K562 (cell line): ENCODE measurements around the gene COLEC12. TPM values are rescaled to one million over a fixed set of nuclear protein-coding genes. Genes with fewer than 3 reads are reported as not detected.

ENCODE experiments used
- ATAC-seq: fragments of 200-7000 bp; cut with Tn5 transposase; 3 replicates; pipeline ENCODE4 v1.9.1; 2020; ENCODE audit warnings: moderate library complexity
- BruUV-seq: library from RNA; stranded (reverse); fragments of 400-500 nt; replicated peaks from 2 replicates; lab custom pipeline; 2021; lab: Mats Ljungman, UMichigan
- CTCF ChIA-PET: fragments of 300-600 bp; formaldehyde crosslinking; extraction: SDS; loops from one replicate; lab custom pipeline; 2021; ENCODE audit warnings: low intra/inter-chr PET ratio; lab: Yijun Ruan, JAX
- POLR2A ChIA-PET: fragments of 300-600, 350-650 bp; sonication (Branson Sonifier 250); formaldehyde crosslinking; extraction: SDS; loops from one replicate; lab custom pipeline; 2021; ENCODE audit warnings: antibody characterized with exemption, inconsistent platforms; lab: Yijun Ruan, JAX
- DNase-seq, 4 experiments: peaks; one replicate each; pipeline versions ENCODE4 v3.0.0 to v3.0.0-alpha.2; 2011 to 2018; ENCODE audit warnings: low spot score in 3 of 4, mixed read lengths in 3 of 4; ENCODE audit errors: extremely low read depth in 1 of 4
- FAIRE-seq: peaks from 2 replicates; lab custom pipeline; 2011; peaks lifted over from hg19 to GRCh38; lab: Jason Lieb, UNC
- H2AFZ ChIP-seq: 2 replicates; pipeline ENCODE4 v1.6.0; 2011; ENCODE audit warnings: low read depth, low read length, control low read depth, inconsistent platforms
- H3K27ac ChIP-seq: fragments of 200-600 bp; 3 replicates; pipeline ENCODE4 v1.8.0; 2011; ENCODE audit warnings: low read depth, mild to moderate bottlenecking, control low read depth, inconsistent platforms, low read length, moderate library complexity, mixed read lengths; ENCODE audit errors: extremely low read depth
- H3K27me3 ChIP-seq, 2 experiments: fragments of 300-600 bp in 1 of 2; 2 replicates in 1 of 2; 3 replicates in 1 of 2; pipeline versions ENCODE4 v1.6.0 to v1.8.0; 2011; ENCODE audit warnings: inconsistent platforms in 2 of 2, low read length in 2 of 2, mild to moderate bottlenecking in 1 of 2, mixed read lengths in 1 of 2, moderate library complexity in 1 of 2; ENCODE audit not compliant: control insufficient read depth in 2 of 2, insufficient read depth in 2 of 2
- H3K36me3 ChIP-seq: fragments of 300-600 bp; 3 replicates; pipeline ENCODE4 v1.8.0; 2011; ENCODE audit warnings: mild to moderate bottlenecking, low read length, inconsistent platforms; ENCODE audit not compliant: control insufficient read depth, insufficient read depth
- H3K4me1 ChIP-seq, 2 experiments: fragments of 200-600 bp in 1 of 2; replicated peaks in 1 of 2; 2 replicates in 1 of 2; 3 replicates in 1 of 2; pipeline versions ENCODE4 v1.5.1 to v1.8.0; 2011; ENCODE audit warnings: inconsistent platforms in 2 of 2, low read length in 2 of 2, mild to moderate bottlenecking in 1 of 2, mixed read lengths in 1 of 2, moderate library complexity in 1 of 2; ENCODE audit not compliant: control insufficient read depth in 2 of 2, insufficient read depth in 2 of 2
- H3K4me2 ChIP-seq: 2 replicates; pipeline ENCODE4 v1.6.1; 2011; ENCODE audit warnings: low read length, control low read depth, inconsistent platforms, mixed read lengths; ENCODE audit not compliant: insufficient read depth
- H3K4me3 ChIP-seq: fragments of 200-600 bp; sonication (generic), shearing (Covaris generic); 2 replicates; pipeline ENCODE4 v1.5.1; 2016; ENCODE audit warnings: control low read depth, inconsistent platforms
- H3K79me2 ChIP-seq: fragments of 200-600 bp; 3 replicates; pipeline ENCODE4 v1.8.0; 2011; ENCODE audit warnings: low read length, inconsistent platforms; ENCODE audit not compliant: control insufficient read depth, insufficient read depth
- H3K9ac ChIP-seq, 2 experiments: 2 replicates each; pipeline versions ENCODE4 v1.6.0 to v1.6.1; 2011; ENCODE audit warnings: low read depth in 2 of 2, low read length in 2 of 2, control low read depth in 1 of 2, inconsistent platforms in 1 of 2, mild to moderate bottlenecking in 1 of 2, mixed read lengths in 1 of 2; ENCODE audit not compliant: insufficient read depth in 1 of 2
- H3K9me1 ChIP-seq: one replicate; pipeline ENCODE4 v1.6.0; 2011; ENCODE audit warnings: inconsistent platforms, mild to moderate bottlenecking, low read length, moderate library complexity; ENCODE audit not compliant: control insufficient read depth, insufficient read depth
- H3K9me3 ChIP-seq: replicated peaks from 2 replicates; pipeline ENCODE4 v1.5.1; 2011; ENCODE audit warnings: low read depth, low read length, inconsistent platforms; ENCODE audit not compliant: control insufficient read depth, insufficient read depth
- H4K20me1 ChIP-seq: replicated peaks from 2 replicates; pipeline ENCODE4 v1.6.1; 2011; ENCODE audit warnings: low read length, inconsistent platforms, mixed read lengths; ENCODE audit not compliant: control insufficient read depth, insufficient read depth
- RAD21 ChIP-seq, 2 experiments: fragments of 250-450 bp in 1 of 2; fragments of 450-650 bp in 1 of 2; sonication (Bioruptor Pico) in 1 of 2; formaldehyde crosslinking in 1 of 2; IDR thresholded peaks in 1 of 2; conservative IDR thresholded peaks in 1 of 2; 2 replicates each; pipeline versions ENCODE4 v1.4.0 to v1.8.0; 2020 to 2022; ENCODE audit warnings: mild to moderate bottlenecking in 2 of 2, moderate library complexity in 1 of 2
- ZNF384 ChIP-seq: IDR thresholded peaks from 2 replicates; pipeline ENCODE4 v1.6.1; 2012; ENCODE audit warnings: low read depth, low read length, improper control_type of control experiment
- WGBS: fragments of 100-300 bp; shearing (Covaris generic); methylation state at CpG from one replicate; pipeline ENCODE4 v1.1.6; 2016; ENCODE audit warnings: low coverage, mixed read lengths; ENCODE audit not compliant: insufficient coverage; ENCODE audit errors: missing lambda C conversion rate; 5-methylcytosine and 5-hydroxymethylcytosine counted together
- in situ Hi-C: fragments of 300-500 bp; cut with MboI; formaldehyde crosslinking; loops from 4 replicates; pipeline ENCODE4 v1.15.0; 2018; ENCODE audit warnings: inconsistent platforms, mixed read lengths
- intact Hi-C: fragments of 100-400 bp; cut with micrococcal nuclease; formaldehyde crosslinking; loops from 2 replicates; pipeline ENCODE4 v1.14.2; 2022
- polyA plus RNA-seq, 8 experiments: library from polyadenylated mRNA; depleted of rRNA in 4 of 8; stranded (reverse) in 5 of 8; unstranded in 3 of 8; fragments of >200 nt; fragmentation: Nextera tagmentation in 2 of 8; fragmentation: Illumina TruSeq in 1 of 8; extraction: Ambion mirVana in 2 of 8; extraction: Trizol in 1 of 8; gene quantifications; 2 replicates each; pipeline versions ENCODE4 v1.2.1 to v1.2.3, GENCODE V29; 2011 to 2014; ENCODE audit warnings: inconsistent platforms in 1 of 8, missing spikeins in 1 of 8
- total RNA-seq, 7 experiments: library from RNA; depleted of rRNA in 6 of 7; stranded (reverse); fragments of >200 nt in 6 of 7; fragmentation: Illumina TruSeq in 2 of 7; extraction: Trizol in 2 of 7; gene quantifications; 2 replicates each; pipeline versions ENCODE4 v1.2.1 to v1.2.3, GENCODE V29; 2011 to 2021; ENCODE audit warnings: low replicate concordance in 1 of 7
- TF ChIP-seq, protein P1 (sequence below), 2 experiments: fragments of 450-650 bp in 1 of 2; sonication (generic) in 1 of 2; formaldehyde crosslinking in 1 of 2; IDR thresholded peaks; 2 replicates each; pipeline versions ENCODE4 v1.7.1 to v1.9.0; 2016 to 2022; ENCODE audit warnings: inconsistent platforms in 1 of 2, mild to moderate bottlenecking in 1 of 2, missing genetic modification reagents in 1 of 2

Gene COLEC12
- total and polyA plus RNA-seq, 9 of the 15 experiments (the other 6 are each of a cell fraction or from before 2014, with no cell fraction given) = 0.04 TPM; not detected in 8

DNA sequence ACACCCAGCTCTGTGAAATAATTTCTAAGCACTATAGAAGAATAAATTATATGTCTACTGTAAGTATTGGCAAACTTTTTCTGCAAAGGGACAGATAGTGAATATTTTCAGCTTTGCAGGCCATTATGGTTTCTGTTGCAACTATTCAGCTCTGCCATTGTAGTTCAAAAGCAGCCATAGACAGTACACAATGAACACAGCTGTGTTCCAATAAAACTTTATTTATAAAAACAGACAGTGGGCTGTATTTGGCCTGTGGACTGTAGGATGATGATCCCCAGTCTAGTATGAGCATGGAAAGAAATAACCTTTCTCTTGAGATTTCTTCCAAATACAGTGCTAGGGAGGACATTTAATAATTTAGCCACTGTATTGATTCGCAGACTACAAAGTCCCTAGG, 197.5 kb downstream of the COLEC12 start:
- H3K9me3 ChIP-seq = no peaks in the 10 kb centered on the region
- peaks cover 2 to 10% of the 10 kb centered on the region in 2 experiments; a peak in 2 of 5 replicates for H3K27me3 ChIP-seq
- ATAC-seq (peak; percentile 44; the same call in 2 of the 3 replicates), DNase-seq (no peak), FAIRE-seq (no peak)
- H2AFZ ChIP-seq = peak overlapping the region; percentile 40; the same call in 1 of the 2 replicates
- ChIA-PET POLR2A (interaction anchor here (2.8 kb wide), 1 partner anchor 13 kb away, joined by 15 read pairs; no protein-coding TSS in a partner anchor), CTCF (no interaction called here)
- WGBS = 0% methylated on average over 1 of the region's 1 CpG
- H3K27ac ChIP-seq = no peak overlapping the region
- peaks cover 0 to 23% of the 10 kb centered on the region in 2 experiments; a peak in 4 of 5 replicates for H3K4me1 ChIP-seq
- H3K4me2 ChIP-seq = no peak overlapping the region
- H3K9ac ChIP-seq = no peak overlapping the region
- H3K36me3 ChIP-seq = no peaks in the 10 kb centered on the region
- BruUV-seq = no TSS peak
- TF ChIP-seq, protein P1, sequence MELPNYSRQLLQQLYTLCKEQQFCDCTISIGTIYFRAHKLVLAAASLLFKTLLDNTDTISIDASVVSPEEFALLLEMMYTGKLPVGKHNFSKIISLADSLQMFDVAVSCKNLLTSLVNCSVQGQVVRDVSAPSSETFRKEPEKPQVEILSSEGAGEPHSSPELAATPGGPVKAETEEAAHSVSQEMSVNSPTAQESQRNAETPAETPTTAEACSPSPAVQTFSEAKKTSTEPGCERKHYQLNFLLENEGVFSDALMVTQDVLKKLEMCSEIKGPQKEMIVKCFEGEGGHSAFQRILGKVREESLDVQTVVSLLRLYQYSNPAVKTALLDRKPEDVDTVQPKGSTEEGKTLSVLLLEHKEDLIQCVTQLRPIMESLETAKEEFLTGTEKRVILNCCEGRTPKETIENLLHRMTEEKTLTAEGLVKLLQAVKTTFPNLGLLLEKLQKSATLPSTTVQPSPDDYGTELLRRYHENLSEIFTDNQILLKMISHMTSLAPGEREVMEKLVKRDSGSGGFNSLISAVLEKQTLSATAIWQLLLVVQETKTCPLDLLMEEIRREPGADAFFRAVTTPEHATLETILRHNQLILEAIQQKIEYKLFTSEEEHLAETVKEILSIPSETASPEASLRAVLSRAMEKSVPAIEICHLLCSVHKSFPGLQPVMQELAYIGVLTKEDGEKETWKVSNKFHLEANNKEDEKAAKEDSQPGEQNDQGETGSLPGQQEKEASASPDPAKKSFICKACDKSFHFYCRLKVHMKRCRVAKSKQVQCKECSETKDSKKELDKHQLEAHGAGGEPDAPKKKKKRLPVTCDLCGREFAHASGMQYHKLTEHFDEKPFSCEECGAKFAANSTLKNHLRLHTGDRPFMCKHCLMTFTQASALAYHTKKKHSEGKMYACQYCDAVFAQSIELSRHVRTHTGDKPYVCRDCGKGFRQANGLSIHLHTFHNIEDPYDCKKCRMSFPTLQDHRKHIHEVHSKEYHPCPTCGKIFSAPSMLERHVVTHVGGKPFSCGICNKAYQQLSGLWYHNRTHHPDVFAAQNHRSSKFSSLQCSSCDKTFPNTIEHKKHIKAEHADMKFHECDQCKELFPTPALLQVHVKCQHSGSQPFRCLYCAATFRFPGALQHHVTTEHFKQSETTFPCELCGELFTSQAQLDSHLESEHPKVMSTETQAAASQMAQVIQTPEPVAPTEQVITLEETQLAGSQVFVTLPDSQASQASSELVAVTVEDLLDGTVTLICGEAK (IDR thresholded peaks at IDR 0.05) = peak; percentile 98
- TF ChIP-seq, protein P1 (CRISPR knock-in tag; IDR thresholded peaks at IDR 0.05) = peak; percentile 97
- no peak for TF ChIP-seq RAD21 (CRISPR knock-in tag; conservative IDR thresholded peaks at IDR 0.05 in 1 of 2, IDR thresholded peaks at IDR 0.05 in 1 of 2)
- TF ChIP-seq ZNF384 = peak; percentile 61
- in situ Hi-C loops (no loop called here), intact Hi-C loops (no loop called here)
- no peak overlapping the region for H3K4me3 ChIP-seq
- H4K20me1 ChIP-seq = no peaks in the 10 kb centered on the region
- no peaks in the 10 kb centered on the region for H3K79me2 ChIP-seq
- no peaks in the 10 kb centered on the region for H3K9me1 ChIP-seq
